HG03432 (cell line): ENCODE data around the gene COL10A1.

Source experiments
- ATAC-seq: cut with Tn5 transposase; IDR thresholded peaks from one replicate; pipeline ENCODE4 v1.9.1; 2021; ENCODE audit warnings: mild to moderate bottlenecking, moderate library complexity; ENCODE audit not compliant: unreplicated experiment

COL10A1 gene

GRCh38 chr6:116126032-116126431 is at the start of gene COL10A1:
COL10A1 (minus strand) TSS chr6:116126132; CDS start chr6:116125492, 640 bp downstream.
- ATAC-seq, result no peak

GRCh38 chr6:116175344-116175743 is 49.4 kb upstream of the COL10A1 start:
- no peak for ATAC-seq

DNA sequence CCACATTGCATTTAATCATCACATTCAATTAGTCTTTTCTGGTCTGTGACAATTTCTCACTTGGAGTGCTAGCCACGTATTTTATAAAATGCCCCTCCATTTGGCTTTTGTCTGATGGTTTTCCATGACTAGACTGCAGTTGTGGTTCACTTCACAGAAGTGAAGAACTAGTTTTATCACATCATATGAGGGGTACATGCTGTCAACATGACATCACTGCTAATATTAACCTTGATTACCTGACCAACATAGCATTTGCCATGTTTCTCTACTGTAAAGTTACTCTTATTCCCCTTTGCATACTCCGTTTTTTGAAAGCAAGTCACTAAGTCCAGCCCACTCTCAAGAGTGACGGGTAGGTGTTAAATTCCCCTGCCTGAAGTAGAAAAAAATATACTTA is 48.0 kb upstream of the COL10A1 start:
- no peak for ATAC-seq

- no peak for ATAC-seq
Measured at GRCh38 chr6:116170358-116171057, 44.6 kb upstream of the COL10A1 start.

DNA sequence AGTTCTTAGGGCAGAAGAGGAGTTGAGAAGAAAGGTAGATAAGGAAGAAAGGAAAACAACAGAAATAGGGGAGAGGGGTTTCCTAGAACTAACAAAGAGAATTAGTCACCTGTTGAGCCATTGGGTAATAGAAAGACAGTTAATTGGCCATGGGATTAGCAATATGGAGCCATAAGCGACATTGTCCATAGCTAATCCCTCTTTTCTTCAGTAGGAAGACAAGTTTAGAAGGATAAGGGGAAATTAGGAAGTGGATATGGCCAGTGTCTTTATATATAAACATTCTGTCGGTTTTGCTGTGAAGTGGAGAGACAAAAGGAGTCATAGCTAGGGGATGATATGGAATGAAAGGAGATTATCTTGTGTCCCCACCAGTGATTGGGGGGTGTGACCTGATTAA is 43.9 kb upstream of the COL10A1 start:
- ATAC-seq, result no peak

- no peak for ATAC-seq
Measured at GRCh38 chr6:116168148-116168547, 42.2 kb upstream of the COL10A1 start.

DNA sequence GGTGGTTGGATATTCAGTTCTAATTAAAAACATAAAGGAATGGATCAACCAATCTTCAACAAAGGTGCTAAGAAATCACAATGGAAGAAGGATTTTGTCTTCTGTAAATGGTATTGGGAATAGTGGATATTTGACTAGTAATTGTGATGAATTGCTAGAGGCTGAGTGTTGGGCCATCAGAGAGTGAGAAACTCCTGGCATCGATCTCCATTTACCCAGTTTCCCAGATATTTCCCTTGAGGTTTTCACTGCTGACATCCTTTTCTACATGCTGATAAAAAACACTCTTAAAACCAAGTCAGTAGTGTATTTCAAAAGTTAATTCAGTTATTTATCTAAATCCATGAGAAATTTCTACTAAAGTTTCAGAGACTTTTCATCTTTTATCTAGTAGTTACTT is 40.4 kb upstream of the COL10A1 start:
- no peak for ATAC-seq

DNA sequence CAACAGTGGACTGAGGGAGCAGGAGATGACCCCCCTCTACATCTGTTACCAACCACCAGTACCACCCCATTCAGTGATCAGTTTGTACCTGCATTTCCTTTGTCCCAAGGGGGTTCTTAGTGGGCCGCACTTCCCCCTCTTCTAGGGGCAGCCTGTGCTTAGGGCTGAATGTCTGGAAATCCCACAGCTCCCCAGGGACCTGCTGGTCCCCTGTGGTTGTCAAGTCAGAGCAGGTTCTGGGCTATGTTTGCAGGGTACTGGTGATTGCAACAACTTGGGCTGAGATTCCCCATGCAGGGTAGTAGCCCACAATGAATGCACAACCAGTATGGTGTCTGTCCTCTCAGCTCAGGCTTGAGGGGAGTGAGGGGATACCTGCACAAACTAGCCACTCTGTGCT is 39.7 kb upstream of the COL10A1 start:
- peak; percentile 80 for ATAC-seq

DNA sequence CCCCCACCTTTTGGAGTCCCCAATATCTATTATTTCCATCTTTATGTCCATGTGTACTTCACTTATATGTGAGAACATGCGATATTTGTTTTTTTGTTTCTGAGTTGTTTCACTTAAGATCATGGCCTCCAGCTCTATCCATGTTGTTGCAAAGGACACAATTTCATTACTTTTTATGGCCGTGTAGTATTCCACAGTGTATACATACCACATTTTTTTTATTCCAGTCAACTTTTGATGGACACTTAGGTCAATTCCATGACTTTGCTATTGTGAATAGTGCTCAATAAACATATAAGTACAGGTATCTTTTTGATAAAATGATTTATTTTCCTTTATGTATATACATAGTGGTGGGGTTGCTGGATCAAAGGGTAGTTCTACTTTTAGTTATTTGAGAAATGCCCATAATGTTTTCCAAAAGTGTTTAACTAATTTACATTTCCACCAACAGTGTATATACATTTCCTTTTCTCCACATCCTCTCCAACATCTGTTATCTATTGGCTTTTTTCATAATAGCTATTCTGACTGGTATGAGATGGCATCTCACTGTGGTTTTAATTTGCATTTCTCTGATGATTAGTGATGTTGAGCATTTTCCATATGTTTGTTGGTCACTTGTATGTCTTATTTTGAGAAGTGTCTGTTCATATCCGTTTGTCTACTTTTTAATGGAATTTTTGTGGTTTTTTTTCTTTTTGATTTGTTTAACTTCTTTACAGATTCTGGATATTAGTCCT is 34.0 kb upstream of the COL10A1 start:
- no peak for ATAC-seq

GRCh38 chr6:116158641-116159040 is 32.7 kb upstream of the COL10A1 start:
- ATAC-seq, result no peak

- no peak for ATAC-seq
Measured at GRCh38 chr6:116157391-116157790, 31.5 kb upstream of the COL10A1 start.

DNA sequence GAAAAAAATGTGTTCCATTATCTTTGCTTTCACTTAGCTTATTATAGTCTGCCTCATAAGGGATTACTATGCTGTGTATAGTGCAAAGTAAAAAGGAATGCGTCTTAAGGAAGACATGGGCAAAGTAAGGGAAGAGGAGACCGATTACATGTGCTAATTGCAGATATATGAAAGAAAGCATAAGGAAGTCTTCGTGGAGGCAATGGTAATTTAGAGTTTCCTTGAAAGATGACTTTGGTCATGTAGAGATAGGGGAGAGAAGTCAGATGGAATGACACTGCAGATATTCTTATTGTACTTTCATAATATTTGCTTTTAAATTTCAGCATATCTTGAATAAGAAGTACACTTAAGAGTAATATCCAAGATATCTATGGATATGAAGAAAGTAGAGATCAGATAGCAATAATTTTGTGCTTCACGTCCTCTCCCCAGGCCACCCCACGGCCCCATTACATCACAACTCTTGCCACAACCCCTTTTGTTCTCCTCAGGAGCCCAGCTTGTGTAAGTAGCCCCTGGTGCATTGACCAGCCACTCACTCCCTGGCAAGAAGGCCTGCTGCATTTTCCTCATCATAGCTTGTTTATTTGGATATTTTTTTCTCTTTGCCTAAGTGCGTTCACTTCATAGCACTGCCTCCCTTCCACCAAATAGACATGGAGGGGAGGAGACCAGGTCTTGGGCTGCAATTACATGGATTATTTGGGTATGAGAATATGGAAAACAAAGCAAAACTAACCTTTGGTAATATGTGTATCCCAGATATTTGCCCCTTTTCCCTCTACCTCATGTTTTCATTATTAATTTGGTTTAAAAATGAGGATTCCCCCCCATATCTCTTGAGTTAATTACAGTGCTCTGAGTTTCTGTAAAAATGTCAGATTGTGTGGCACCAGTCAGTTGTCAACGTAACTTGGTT is 30.7 kb upstream of the COL10A1 start:
- ATAC-seq, result no peak

DNA sequence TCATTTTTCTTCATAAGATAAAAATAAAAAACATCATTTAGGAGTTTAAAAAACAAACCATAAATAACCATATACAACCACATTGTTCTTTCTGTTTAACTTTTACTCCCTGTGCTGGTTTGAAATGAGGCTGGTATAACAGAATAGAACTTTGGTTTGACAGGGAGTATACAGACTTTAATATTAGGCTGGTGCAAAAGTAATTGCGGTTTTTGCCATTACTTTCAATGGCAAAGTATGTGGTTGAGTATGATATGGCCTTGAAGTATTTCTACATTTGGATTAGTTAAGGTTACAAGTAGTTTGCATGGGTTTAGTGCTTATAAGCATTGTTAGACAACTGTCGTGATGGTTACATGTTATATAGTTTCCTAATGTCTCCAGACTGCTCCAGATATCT is 29.0 kb upstream of the COL10A1 start:
- no peak for ATAC-seq

GRCh38 chr6:116152620-116153019 is 26.7 kb upstream of the COL10A1 start:
- ATAC-seq, result no peak

DNA sequence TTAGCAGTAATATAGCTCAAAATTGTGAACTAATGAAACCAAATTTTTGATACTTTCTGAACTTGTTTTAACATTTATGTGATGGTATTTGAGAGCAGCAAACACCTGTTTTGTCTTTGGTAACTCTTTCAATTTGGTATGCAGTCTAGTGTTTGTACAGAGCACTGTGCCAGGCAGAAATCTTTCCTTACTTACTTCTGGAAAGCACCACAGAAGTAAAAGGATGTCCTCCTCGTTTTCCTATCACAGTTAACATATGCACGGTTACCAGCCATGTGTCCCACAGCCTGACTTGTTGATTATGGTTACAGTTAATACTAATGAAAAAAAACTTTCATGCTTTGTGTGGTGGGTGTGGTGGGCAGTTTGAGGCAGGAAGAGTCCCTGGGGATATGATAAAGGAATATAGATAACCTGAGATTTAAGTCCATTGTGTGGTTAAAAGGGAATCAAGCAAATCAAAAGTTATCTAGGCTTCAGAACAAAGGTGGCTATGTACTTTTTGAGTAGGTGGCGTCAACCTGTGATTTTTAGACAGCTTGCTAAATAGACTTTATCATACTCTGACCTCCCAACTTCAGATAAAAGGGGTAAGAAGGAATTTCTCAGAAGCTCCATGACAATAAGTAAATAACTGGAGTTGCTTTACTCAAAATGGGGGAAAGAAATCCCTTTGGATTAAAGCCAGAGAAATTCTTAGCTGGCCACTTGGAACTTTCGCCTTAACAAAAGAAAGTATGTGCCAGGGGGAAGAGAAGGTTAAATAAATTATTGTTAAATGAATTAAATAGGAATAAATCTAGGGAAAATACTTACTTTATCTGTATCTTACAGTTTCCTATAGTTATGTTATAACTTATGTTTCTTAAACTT is 20.1 kb upstream of the COL10A1 start:
- ATAC-seq, result no peak

- no peak for ATAC-seq
Measured at GRCh38 chr6:116144605-116145004, 18.7 kb upstream of the COL10A1 start.

GRCh38 chr6:116139917-116140316 is 14.0 kb upstream of the COL10A1 start:
- no peak for ATAC-seq

GRCh38 chr6:116136933-116137340 is 11.0 kb upstream of the COL10A1 start:
- no peak for ATAC-seq

DNA sequence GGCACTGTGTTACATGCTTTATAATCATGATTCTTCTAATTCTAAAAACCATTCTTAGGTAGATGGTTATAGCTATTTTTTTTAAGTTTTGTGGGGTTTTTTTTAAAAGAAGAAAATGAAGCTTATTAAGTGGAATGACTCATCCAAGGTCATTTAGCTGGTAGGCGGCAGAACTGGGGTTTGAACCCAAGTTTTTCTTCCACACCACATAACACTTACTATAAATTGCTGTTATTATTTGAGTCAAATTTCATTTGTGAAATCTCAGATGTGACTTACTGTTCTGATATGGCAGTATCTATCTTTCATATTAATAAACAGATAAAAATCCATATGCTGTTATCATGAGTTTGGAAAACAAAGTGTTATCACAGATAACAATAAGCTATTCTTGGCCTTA is 10.4 kb upstream of the COL10A1 start:
- ATAC-seq, result no peak

- no peak for ATAC-seq
Measured at GRCh38 chr6:116133453-116133852, 7.5 kb upstream of the COL10A1 start.
